GM10266 (cell line): ENCODE results near the gene CDC14A.

Source experiments
- DNase-seq: peaks from one replicate; pipeline ENCODE4 v3.0.0; 2012; ENCODE audit errors: extremely low spot score
- TF ChIP-seq, protein P1 (sequence below): IDR thresholded peaks from 2 replicates; pipeline ENCODE4 v1.5.1; 2012; ENCODE audit warnings: mild to moderate bottlenecking, low read depth; ENCODE audit not compliant: control insufficient read depth, insufficient read depth; ENCODE audit errors: missing control alignments

The CDC14A gene

DNA sequence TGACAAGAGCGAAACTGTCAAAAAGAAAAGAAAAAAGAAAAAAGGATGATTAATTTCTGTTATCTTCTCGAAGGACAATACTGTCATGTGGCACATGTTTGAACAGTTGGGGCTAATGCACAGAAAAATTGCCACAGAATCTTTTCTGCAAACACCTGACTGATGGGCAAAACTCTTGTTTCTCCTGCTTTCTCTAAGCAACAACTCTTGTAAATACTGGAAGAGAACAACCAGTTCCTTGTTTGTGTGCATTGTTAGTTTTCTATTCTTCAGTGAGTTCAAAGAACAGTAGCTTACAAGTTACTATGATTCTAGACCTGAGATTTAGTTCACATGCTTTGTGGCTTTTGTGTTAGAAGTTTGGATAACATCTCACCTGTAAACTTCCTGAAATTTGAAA lies 60.7 kb downstream of the CDC14A start:
- TF ChIP-seq, protein P1, sequence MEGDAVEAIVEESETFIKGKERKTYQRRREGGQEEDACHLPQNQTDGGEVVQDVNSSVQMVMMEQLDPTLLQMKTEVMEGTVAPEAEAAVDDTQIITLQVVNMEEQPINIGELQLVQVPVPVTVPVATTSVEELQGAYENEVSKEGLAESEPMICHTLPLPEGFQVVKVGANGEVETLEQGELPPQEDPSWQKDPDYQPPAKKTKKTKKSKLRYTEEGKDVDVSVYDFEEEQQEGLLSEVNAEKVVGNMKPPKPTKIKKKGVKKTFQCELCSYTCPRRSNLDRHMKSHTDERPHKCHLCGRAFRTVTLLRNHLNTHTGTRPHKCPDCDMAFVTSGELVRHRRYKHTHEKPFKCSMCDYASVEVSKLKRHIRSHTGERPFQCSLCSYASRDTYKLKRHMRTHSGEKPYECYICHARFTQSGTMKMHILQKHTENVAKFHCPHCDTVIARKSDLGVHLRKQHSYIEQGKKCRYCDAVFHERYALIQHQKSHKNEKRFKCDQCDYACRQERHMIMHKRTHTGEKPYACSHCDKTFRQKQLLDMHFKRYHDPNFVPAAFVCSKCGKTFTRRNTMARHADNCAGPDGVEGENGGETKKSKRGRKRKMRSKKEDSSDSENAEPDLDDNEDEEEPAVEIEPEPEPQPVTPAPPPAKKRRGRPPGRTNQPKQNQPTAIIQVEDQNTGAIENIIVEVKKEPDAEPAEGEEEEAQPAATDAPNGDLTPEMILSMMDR, result no peak
- no peak for DNase-seq

DNA sequence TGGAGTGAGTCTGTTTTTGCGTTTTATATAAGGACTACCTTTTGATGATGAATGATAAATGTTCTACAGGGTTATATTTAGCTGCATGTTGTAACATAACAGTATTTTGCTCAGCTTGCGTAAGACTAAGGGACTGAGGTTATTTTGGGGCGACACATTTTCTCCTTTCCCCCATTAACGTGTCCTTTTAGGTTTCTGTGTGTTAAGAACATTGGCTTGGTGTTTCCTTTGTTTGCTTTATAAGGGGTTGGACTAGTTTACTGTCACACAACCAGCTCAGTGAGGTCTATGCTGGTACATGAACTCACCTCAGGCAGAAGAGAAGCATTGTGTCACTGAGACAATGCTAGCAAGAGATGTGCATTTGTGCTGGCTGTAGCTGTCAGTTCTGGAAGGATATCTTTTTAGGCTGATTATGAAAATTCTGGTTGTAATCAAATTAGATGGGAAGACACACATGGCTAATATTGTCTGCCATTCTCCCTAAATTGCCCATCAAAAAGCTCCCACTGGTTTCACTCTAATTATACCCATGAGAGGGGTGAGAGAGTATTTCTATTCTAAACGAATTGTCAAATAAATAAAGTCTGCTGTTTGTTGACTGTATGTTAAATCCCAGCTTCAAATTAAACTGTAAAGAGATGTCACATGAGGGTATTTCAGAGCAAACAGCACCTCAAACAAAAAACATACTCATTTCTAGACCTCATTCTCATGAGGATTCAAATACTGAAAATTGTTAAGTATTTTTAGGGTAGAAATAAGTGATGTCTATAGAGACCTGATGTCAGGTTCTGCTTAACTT lies 62.6 kb downstream of the CDC14A start:
- no peak for DNase-seq
- TF ChIP-seq, protein P1, result no peak

DNA sequence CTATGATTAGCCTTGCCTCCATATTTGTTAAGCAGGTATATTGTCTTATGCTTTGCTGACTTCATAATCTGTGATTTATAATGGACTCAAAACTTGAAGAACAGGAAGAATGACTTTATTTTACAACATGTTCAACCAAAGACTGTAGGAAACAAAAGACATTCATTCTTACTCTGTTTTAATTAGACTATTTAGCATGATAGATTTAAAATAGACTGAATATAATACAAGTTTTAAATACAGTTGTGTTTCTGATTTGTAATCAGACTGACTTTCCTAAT lies 63.1 kb downstream of the CDC14A start:
- DNase-seq, result no peak
- TF ChIP-seq, protein P1, result no peak

DNA sequence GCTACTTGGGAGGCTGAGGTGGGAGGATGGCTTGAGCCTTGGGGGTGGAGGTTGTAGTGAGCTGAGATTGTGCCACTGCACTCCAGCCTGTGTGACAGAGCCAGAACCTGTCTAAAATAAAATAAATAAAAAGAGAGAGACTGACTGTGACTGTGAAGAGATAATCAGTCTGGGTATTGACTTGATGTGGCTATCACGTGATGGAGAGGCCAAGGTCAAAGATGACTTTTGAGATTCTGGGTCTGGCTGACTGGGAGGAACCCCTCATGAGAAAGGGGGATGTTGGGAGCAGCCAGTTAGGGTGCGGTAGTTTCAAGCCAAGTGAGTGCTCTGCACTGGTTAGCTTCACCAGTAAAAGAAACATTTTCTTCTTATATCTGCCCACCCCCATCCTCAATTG lies 66.8 kb downstream of the CDC14A start:
- TF ChIP-seq, protein P1, result no peak
- DNase-seq, result no peak

DNA sequence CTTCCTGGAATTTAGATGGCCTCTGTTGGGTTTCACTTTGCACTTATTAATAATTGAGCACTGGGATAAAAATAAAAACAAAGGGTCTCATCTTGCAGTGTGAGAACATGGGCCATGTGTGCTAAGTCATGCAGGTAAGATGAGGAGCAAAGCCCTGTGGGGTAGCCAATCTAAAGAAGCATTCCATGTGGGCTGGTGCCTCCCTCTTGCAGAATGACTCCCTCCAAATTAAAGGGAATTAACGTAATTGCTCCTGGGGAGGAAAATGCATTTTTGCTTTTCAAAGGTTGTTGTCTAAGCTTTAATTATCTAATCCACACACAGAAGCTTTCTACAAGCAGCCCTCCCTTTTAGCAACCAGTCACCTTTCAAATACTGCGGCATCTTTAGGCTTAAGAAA lies 69.8 kb downstream of the CDC14A start:
- TF ChIP-seq, protein P1, result no peak
- DNase-seq, result no peak

DNA sequence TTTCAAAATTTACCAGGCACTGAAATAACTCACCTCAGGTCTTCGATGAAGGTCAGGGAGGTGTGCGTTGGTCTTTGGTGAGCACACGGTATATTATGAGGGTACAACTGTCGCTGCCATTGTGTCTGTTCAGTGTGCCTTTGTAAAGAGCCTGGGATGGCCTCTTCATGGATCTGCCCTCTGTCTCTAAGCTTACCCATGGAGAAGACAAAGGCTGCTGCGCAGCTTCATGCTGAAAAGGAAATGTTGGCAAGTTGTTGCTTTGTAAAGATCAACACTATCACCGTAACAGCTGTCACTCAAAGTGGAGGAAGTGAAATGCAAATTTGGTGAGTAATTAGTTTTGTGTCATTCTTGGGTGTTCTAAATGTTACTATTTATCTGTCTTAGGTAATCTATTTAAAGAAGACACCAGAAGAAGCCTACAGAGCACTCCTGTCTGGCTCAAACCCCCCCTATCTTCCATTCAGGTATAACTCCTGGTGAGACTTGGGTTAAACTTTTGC lies 71.6 kb downstream of the CDC14A start:
- peak; percentile 27 for DNase-seq
- TF ChIP-seq, protein P1, result no peak

DNA sequence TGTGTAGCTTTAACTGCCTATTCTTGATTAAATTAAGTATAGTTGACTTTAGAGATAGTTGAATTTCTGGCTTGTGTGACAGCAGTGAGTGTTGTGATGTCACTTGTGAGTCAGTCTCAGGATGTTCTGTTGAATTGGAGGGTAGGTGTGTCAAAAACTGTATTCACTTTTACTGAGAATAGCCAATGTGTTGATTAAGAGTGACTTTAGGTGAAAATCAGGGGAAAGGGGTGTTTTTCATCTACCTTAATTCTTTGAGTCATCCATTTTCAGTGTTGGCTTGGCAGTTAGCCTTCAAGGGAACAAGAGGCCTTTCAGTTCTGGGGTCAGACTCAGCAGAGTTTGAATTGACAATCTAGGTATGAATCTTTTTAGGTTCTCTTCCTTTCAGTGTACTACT lies 75.9 kb downstream of the CDC14A start:
- DNase-seq, result no peak
- TF ChIP-seq, protein P1, result no peak
